CD4-positive, alpha-beta memory T cell (primary cell): ENCODE results near the gene EXOSC2. TPM values are rescaled to one million over a fixed set of nuclear protein-coding genes. Genes with fewer than 3 reads are reported as not detected.
A peak's percentile ranks its signal among the peaks of the same experiment; 100 is the strongest.
"Not testable (repeated sequence)": the region's sequence is repeated elsewhere in the genome, so short reads cannot be mapped to it uniquely, and the experiment has no call there.

Experiments used
- CTCF ChIA-PET: fragments of 350-600 bp; sonication (Branson Sonifier 250); formaldehyde crosslinking; loops from one replicate; lab custom pipeline; 2021; ENCODE audit warnings: inconsistent platforms; ENCODE audit not compliant: partially characterized antibody; lab: Charles Lee
- POLR2A ChIA-PET: fragments of 350-600 bp; sonication (Branson Sonifier 250); formaldehyde crosslinking; loops from one replicate; lab custom pipeline; 2021; ENCODE audit not compliant: partially characterized antibody; lab: Charles Lee
- DNase-seq, 5 donors: peaks; one replicate each; pipeline versions ENCODE4 v3.0.0 to v3.0.0-alpha.2; 2020 to 2022; ENCODE audit warnings: mixed read lengths in 1 of 5
- H3K27ac ChIP-seq: one replicate; pipeline ENCODE4 v1.7.0; 2013; ENCODE audit warnings: low read depth, low read length
- H3K27me3 ChIP-seq: 2 replicates; pipeline ENCODE4 v1.7.0; 2013; ENCODE audit warnings: mild to moderate bottlenecking, low read length, moderate library complexity; ENCODE audit not compliant: insufficient read depth
- H3K36me3 ChIP-seq: 2 replicates; pipeline ENCODE4 v1.7.0; 2013; ENCODE audit warnings: mild to moderate bottlenecking, low read length, moderate library complexity; ENCODE audit not compliant: insufficient read depth
- H3K4me1 ChIP-seq: 2 replicates; pipeline ENCODE4 v1.7.0; 2013; ENCODE audit warnings: mild to moderate bottlenecking, low read length, moderate library complexity; ENCODE audit not compliant: insufficient read depth
- H3K4me3 ChIP-seq, 2 donors: one replicate each; pipeline ENCODE4 v1.7.0; 2013; ENCODE audit warnings: low read length in 2 of 2, mild to moderate bottlenecking in 1 of 2
- H3K9me3 ChIP-seq, 2 donors: one replicate each; pipeline ENCODE4 v1.7.0; 2013; ENCODE audit warnings: low read length in 2 of 2, control low read depth in 1 of 2; ENCODE audit not compliant: control insufficient read depth in 1 of 2
- H3K27ac Mint-ChIP-seq, 7 donors: one replicate each; pipeline ENCODE4 v1.8.0; 2020 to 2021; ENCODE audit warnings: mixed read lengths in 7 of 7, mild to moderate bottlenecking in 6 of 7, inconsistent platforms in 3 of 7, moderate library complexity in 3 of 7
- H3K27me3 Mint-ChIP-seq, 2 donors: one replicate each; pipeline ENCODE4 v1.8.0; 2020 to 2021; ENCODE audit warnings: mixed read lengths in 2 of 2
- H3K36me3 Mint-ChIP-seq, 2 donors: one replicate each; pipeline ENCODE4 v1.8.0; 2020 to 2021; ENCODE audit warnings: mixed read lengths in 2 of 2, inconsistent platforms in 1 of 2, mild to moderate bottlenecking in 1 of 2
- H3K4me1 Mint-ChIP-seq, 4 donors: one replicate each; pipeline ENCODE4 v1.8.0; 2020 to 2021; ENCODE audit warnings: mixed read lengths in 4 of 4, mild to moderate bottlenecking in 1 of 4
- H3K4me3 Mint-ChIP-seq, 8 donors: one replicate each; pipeline ENCODE4 v1.8.0; 2020 to 2021; ENCODE audit warnings: mixed read lengths in 8 of 8, mild to moderate bottlenecking in 7 of 8, moderate library complexity in 6 of 8, inconsistent platforms in 3 of 8
- H3K9me3 Mint-ChIP-seq, 8 donors: one replicate each; pipeline ENCODE4 v1.8.0; 2020 to 2021; ENCODE audit warnings: mixed read lengths in 8 of 8, mild to moderate bottlenecking in 5 of 8, inconsistent platforms in 3 of 8, moderate library complexity in 1 of 8
- intact Hi-C: fragments of 100-400 bp; cut with micrococcal nuclease; formaldehyde crosslinking; loops from one replicate; pipeline ENCODE4 v1.15.1; 2023
- polyA plus RNA-seq, 2 donors: library from polyadenylated mRNA; unstranded; fragments of 300-500 nt; fragmentation: Illumina TruSeq; gene quantifications; one replicate each; pipeline ENCODE4 v1.2.3, GENCODE V29; 2021
- total RNA-seq, 2 experiments: library from RNA; stranded (reverse); gene quantifications; one replicate each; pipeline ENCODE4 v1.2.3, GENCODE V29; 2021

EXOSC2 gene
- total and polyA plus RNA-seq, 4 experiments from 2014 or later = 22.6 to 60.8 (median 39.6) TPM

DNA sequence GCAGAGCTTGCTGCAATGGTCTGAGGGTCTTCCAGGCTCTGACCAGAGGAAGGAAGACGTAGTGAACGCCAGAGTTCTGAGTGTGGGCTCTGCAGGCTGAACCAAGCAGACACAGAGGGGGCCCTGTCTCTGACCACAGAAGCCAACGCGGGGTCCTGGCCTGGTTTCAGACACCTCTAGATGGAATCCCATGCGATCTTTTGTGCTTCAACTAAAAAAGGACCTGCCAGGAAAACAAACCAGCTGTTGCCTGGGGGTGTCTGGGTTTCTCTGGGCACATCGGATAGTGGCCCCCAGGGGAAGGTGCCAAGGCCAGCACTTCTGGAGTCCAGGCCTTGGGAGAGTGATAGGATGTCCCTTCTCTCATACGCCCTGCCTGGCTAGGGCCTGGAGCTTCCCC is 16.3 kb upstream of the EXOSC2 start:
- Mint-ChIP-seq H3K4me1 (peaks cover 0 to 3% (median under 1%) of the 10 kb centered on the region in 4 donors), H3K36me3 (no peaks in the 10 kb centered on the region), H3K27me3 (peaks cover 0 to 7% of the 10 kb centered on the region in 2 donors), H3K4me3 (no peak overlapping the region), H3K27ac (no peak overlapping the region), H3K9me3 (no peaks in the 10 kb centered on the region)
- Histone ChIP-seq H3K36me3 (no peaks in the 10 kb centered on the region), H3K4me3 (no peak overlapping the region), H3K27me3 (no peaks in the 10 kb centered on the region), H3K27ac (no peak overlapping the region), H3K4me1 (peaks cover 7% of the 10 kb centered on the region), H3K9me3 (no peaks in the 10 kb centered on the region)
- intact Hi-C loops = no loop called here
- ChIA-PET POLR2A (no interaction called here), CTCF (no interaction called here)
- DNase-seq = no peak

GRCh38 chr9:130680836-130681768 is 12.5 kb upstream of the EXOSC2 start:
- H3K27me3 ChIP-seq = no peaks in the 10 kb centered on the region
- Mint-ChIP-seq H3K4me1 (peaks cover 2 to 15% (median 6%) of the 10 kb centered on the region in 4 donors), H3K27ac (no peak overlapping the region), H3K36me3 (peaks cover 0 to 2% of the 10 kb centered on the region in 2 donors), H3K9me3 (peaks cover 0 to 3% (median 0%) of the 10 kb centered on the region in 8 donors), H3K27me3 (peaks cover 0 to 9% of the 10 kb centered on the region in 2 donors), H3K4me3 (peak overlapping the region; percentile 57 to 95 (median 66))
- DNase-seq = peak; percentile 48 to 69 (median 50)
- POLR2A ChIA-PET = interaction anchor here (1.5 to 2.2 kb wide), 2 partner anchors 12 to 220 kb away, joined by 4 to 13 read pairs; partner anchors contain the start of gene EXOSC2
- H3K9me3 ChIP-seq = no peaks in the 10 kb centered on the region
- peak overlapping the region; percentile 28 for H3K27ac ChIP-seq
- peaks cover 9% of the 10 kb centered on the region for H3K4me1 ChIP-seq
- intact Hi-C loops = loop anchor here (10.0 kb wide), 1 partner anchor 436 kb away; no protein-coding TSS in a partner anchor
- CTCF ChIA-PET = interaction anchor here (0.6 to 9.4 kb wide), 4 partner anchors 7 to 219 kb away, joined by 3 to 171 read pairs (median 14); partner anchors contain the start of gene EXOSC2
- H3K36me3 ChIP-seq = no peaks in the 10 kb centered on the region
- H3K4me3 ChIP-seq = peak overlapping the region in 1 of 2 donors; percentile 81

- DNase-seq = peak in 3 of 5 donors; percentile 20 to 48 (median 40)
These were observed 11.7 kb upstream of the EXOSC2 start for GRCh38 chr9:130681769-130682420.

DNA sequence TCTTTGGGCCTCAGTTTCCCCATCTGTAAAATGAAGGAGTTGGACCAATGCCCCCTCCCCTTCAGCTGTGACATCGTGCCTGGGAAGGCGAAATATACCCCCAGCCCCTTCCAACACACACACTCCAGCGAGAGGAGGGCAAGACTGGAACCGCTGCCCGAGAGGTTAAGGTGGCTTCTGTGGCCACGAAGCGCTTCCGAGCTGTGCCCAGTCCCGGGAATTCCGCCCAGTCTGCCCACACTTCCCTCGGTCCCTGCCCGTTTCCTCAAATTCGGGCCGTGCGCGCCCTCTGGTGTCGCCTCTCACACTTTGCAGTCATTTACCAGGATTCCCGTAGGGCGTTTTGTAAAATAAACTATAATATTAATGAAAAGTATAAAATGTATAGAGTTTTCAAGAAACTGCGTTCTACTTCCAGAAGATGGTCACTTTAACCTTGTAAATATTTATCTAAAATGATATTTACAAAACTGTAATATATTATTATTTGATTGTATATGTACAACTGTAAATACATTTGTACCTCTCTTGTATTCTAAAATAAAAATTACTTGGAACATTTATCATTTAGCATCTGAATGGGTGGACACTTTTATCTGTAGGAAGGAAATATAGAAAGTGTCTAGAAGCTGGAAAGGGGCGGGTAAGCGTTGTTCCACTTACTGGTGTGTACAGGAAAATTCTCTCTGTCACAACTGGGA is 11.0 kb upstream of the EXOSC2 start:
- peak overlapping the region; percentile 81 to 93 for H3K4me3 ChIP-seq
- H3K27me3 ChIP-seq = no peaks in the 10 kb centered on the region
- intact Hi-C loops = loop anchor here (1.0 to 10.0 kb wide), 3 partner anchors 11 to 438 kb away; partner anchors contain the start of gene EXOSC2
- ChIA-PET CTCF (interaction anchor here (0.6 to 9.4 kb wide), 10 partner anchors 9 to 235 kb away, joined by 3 to 171 read pairs (median 4); partner anchors contain the start of gene EXOSC2), POLR2A (interaction anchor here (0.6 to 2.2 kb wide), 6 partner anchors 11 to 222 kb away, joined by 3 to 13 read pairs (median 3); partner anchors contain the start of gene EXOSC2)
- no peaks in the 10 kb centered on the region for H3K9me3 ChIP-seq
- peak in 4 of 5 donors; percentile 37 to 49 (median 48) for DNase-seq
- Mint-ChIP-seq H3K4me3 (peak overlapping the region; percentile 92 to 99 (median 94)), H3K9me3 (peaks cover 0 to 3% (median 0%) of the 10 kb centered on the region in 8 donors), H3K36me3 (peaks cover 0 to 2% of the 10 kb centered on the region in 2 donors), H3K27me3 (peaks cover 0 to 9% of the 10 kb centered on the region in 2 donors), H3K27ac (peak overlapping the region; percentile 66 to 87 (median 81)), H3K4me1 (peaks cover 5 to 18% (median 9%) of the 10 kb centered on the region in 4 donors)
- H3K4me1 ChIP-seq = peaks cover 16% of the 10 kb centered on the region
- H3K36me3 ChIP-seq = no peaks in the 10 kb centered on the region
- H3K27ac ChIP-seq = peak overlapping the region; percentile 28

More at GRCh38 chr9:130681769-130682420, 11.7 kb upstream of the EXOSC2 start:
- CTCF ChIA-PET = interaction anchor here (0.6 to 9.4 kb wide), 9 partner anchors 9 to 234 kb away, joined by 3 to 171 read pairs (median 4); partner anchors contain the start of gene EXOSC2
- Mint-ChIP-seq H3K27ac (peak overlapping the region in 3 of 7 donors; percentile 26 to 74 (median 66)), H3K9me3 (peaks cover 0 to 3% (median 0%) of the 10 kb centered on the region in 8 donors), H3K4me1 (peaks cover 2 to 15% (median 6%) of the 10 kb centered on the region in 4 donors), H3K27me3 (peaks cover 0 to 9% of the 10 kb centered on the region in 2 donors), H3K4me3 (peak overlapping the region; percentile 92 to 99 (median 94)), H3K36me3 (peaks cover 0 to 2% of the 10 kb centered on the region in 2 donors)
- intact Hi-C loops = loop anchor here (1.0 to 10.0 kb wide), 3 partner anchors 11 to 437 kb away; partner anchors contain the start of gene EXOSC2
- Histone ChIP-seq H3K4me3 (peak overlapping the region; percentile 81 to 93), H3K27me3 (no peaks in the 10 kb centered on the region), H3K27ac (peak overlapping the region; percentile 28), H3K4me1 (peaks cover 10% of the 10 kb centered on the region), H3K36me3 (no peaks in the 10 kb centered on the region), H3K9me3 (no peaks in the 10 kb centered on the region)
- POLR2A ChIA-PET = interaction anchor here (0.9 to 2.2 kb wide), 5 partner anchors 12 to 221 kb away, joined by 3 to 13 read pairs (median 3); partner anchors contain the start of gene EXOSC2

GRCh38 chr9:130685104-130685503 is 8.5 kb upstream of the EXOSC2 start:
- intact Hi-C loops = loop anchor here (10.0 kb wide), 1 partner anchor 440 kb away; no protein-coding TSS in a partner anchor
- H3K36me3 Mint-ChIP-seq = peaks cover 0 to 2% of the 10 kb centered on the region in 2 donors
- no peak overlapping the region for H3K27ac Mint-ChIP-seq
- Histone ChIP-seq H3K27me3 (no peaks in the 10 kb centered on the region), H3K36me3 (no peaks in the 10 kb centered on the region), H3K4me3 (no peak overlapping the region), H3K27ac (no peak overlapping the region), H3K4me1 (peaks cover 33% of the 10 kb centered on the region), H3K9me3 (no peaks in the 10 kb centered on the region)
- H3K9me3 Mint-ChIP-seq = peaks cover 0 to 3% (median 0%) of the 10 kb centered on the region in 8 donors
- H3K27me3 Mint-ChIP-seq = peaks cover 0 to 4% of the 10 kb centered on the region in 2 donors
- ChIA-PET CTCF (interaction anchor here (1.0 to 9.4 kb wide), 5 partner anchors 16 to 223 kb away, joined by 3 to 171 read pairs (median 4); no protein-coding TSS in a partner anchor), POLR2A (no interaction called here)
- peaks cover 14 to 39% (median 22%) of the 10 kb centered on the region in 4 donors for H3K4me1 Mint-ChIP-seq
- no peak for DNase-seq
- H3K4me3 Mint-ChIP-seq = no peak overlapping the region

DNA sequence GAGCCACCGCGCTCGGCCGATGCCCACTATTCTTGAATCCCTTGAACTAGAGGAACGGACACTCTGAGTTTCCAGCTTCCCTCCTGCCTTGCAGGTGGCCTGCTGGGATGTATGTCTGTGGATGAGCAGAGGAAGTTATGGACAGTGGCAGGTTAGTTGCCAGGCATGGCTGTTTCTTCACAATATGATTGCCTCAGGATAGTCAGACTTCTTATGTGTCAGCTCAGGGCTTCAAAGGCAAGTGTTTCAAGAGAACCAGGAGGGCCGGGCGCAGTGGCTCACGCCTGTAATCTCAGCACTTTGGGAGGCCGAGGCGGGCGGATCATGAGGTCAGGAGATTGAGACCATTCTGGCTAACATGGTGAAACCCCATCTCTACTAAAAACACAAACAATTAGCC is 7.6 kb upstream of the EXOSC2 start:
- H3K9me3 Mint-ChIP-seq, H3K27me3 Mint-ChIP-seq, DNase-seq, POLR2A ChIA-PET, H3K27ac ChIP-seq, H3K27me3 ChIP-seq, H3K36me3 Mint-ChIP-seq, H3K9me3 ChIP-seq, H3K36me3 ChIP-seq, H3K4me3 ChIP-seq, H3K4me3 Mint-ChIP-seq, H3K27ac Mint-ChIP-seq: not testable (repeated sequence)
- H3K4me1 ChIP-seq = peaks cover 29% of the 10 kb centered on the region
- intact Hi-C loops = loop anchor here (10.0 kb wide), 1 partner anchor 441 kb away; no protein-coding TSS in a partner anchor
- CTCF ChIA-PET = interaction anchor here (1.0 to 9.4 kb wide), 5 partner anchors 16 to 223 kb away, joined by 3 to 171 read pairs (median 4); no protein-coding TSS in a partner anchor
- H3K4me1 Mint-ChIP-seq = peaks cover 15 to 45% (median 25%) of the 10 kb centered on the region in 4 donors
